NCI-H345 (cell line): Measurements from ENCODE around the gene PPP5C.
A peak's percentile ranks its signal among the peaks of the same experiment; 100 is the strongest.
"Not testable (repeated sequence)": the region's sequence is repeated elsewhere in the genome, so short reads cannot be mapped to it uniquely, and the experiment has no call there.

Source experiments
- DNase-seq: peaks from one replicate; lab custom pipeline; 2025; lab: John Stamatoyannopoulos, UW

The PPP5C gene

GRCh38 chr19:46346821-46347571, at the start of gene PPP5C:
Gene PPP5C, plus strand, starts transcription at chr19:46347087. Its CDS starts 10 bp downstream, at chr19:46347097.
- DNase-seq: peak; percentile 93

- DNase-seq: peak; percentile 15
Observed at GRCh38 chr19:46297700-46298478, 49.0 kb upstream of the PPP5C start.

GRCh38 chr19:46298479-46299003, 48.3 kb upstream of the PPP5C start:
- no peak for DNase-seq

- DNase-seq: peak; percentile 94
Observed at GRCh38 chr19:46299004-46299509, 47.8 kb upstream of the PPP5C start.

- no peak for DNase-seq
Observed at GRCh38 chr19:46299695-46300094, 47.2 kb upstream of the PPP5C start.

- peak; percentile 9 for DNase-seq
Observed at GRCh38 chr19:46303322-46303690, 43.6 kb upstream of the PPP5C start.

- no peak for DNase-seq
Observed at GRCh38 chr19:46303691-46304397, 43.0 kb upstream of the PPP5C start.

- no peak for DNase-seq
Observed at GRCh38 chr19:46306501-46306900, 40.4 kb upstream of the PPP5C start.

- DNase-seq: no peak
Observed at GRCh38 chr19:46308510-46308909, 38.4 kb upstream of the PPP5C start.

GRCh38 chr19:46309056-46309455, 37.8 kb upstream of the PPP5C start:
- DNase-seq: no peak

- no peak for DNase-seq
Observed at GRCh38 chr19:46311444-46311843, 35.4 kb upstream of the PPP5C start.

GRCh38 chr19:46313540-46314469, 33.1 kb upstream of the PPP5C start:
- DNase-seq: not testable (repeated sequence)

- no peak for DNase-seq
Observed at GRCh38 chr19:46317339-46317738, 29.5 kb upstream of the PPP5C start.

- no peak for DNase-seq
Observed at GRCh38 chr19:46319613-46320012, 27.3 kb upstream of the PPP5C start.

GRCh38 chr19:46320559-46320958, 26.3 kb upstream of the PPP5C start:
- DNase-seq: no peak

- no peak for DNase-seq
Observed at GRCh38 chr19:46321653-46322052, 25.2 kb upstream of the PPP5C start.

GRCh38 chr19:46323227-46323626, 23.7 kb upstream of the PPP5C start:
- not testable (repeated sequence) for DNase-seq

- no peak for DNase-seq
Observed at GRCh38 chr19:46324277-46324676, 22.6 kb upstream of the PPP5C start.

- DNase-seq: no peak
Observed at GRCh38 chr19:46326608-46327007, 20.3 kb upstream of the PPP5C start.

GRCh38 chr19:46328079-46328478, 18.8 kb upstream of the PPP5C start:
- no peak for DNase-seq

GRCh38 chr19:46330319-46330918, 16.5 kb upstream of the PPP5C start:
- no peak for DNase-seq
